Measurements from ENCODE around the gene HTATIP2.
"Not testable (repeated sequence)": the region's sequence is repeated elsewhere in the genome, so short reads cannot be mapped to it uniquely, and the experiment has no call there.

The HTATIP2 gene

GRCh38 chr11:20355221-20356219 is 8.0 kb upstream of the HTATIP2 start:
- Histone ChIP-seq H3K36me3 (ENCODE audit: control insufficient read depth, insufficient read depth, low read length) (no peaks in the 10 kb centered on the region), H3K27me3 (ENCODE audit: control insufficient read depth, insufficient read depth, low read length) (no peaks in the 10 kb centered on the region), H3K9ac (ENCODE audit: low read length) (no peak overlapping the region), H3K9me3 (ENCODE audit: control insufficient read depth, low read length) (no peaks in the 10 kb centered on the region), H3K4me1 (ENCODE audit: control insufficient read depth, insufficient read depth, low read length) (peaks cover 5% of the 10 kb centered on the region), H3K4me3 (ENCODE audit: low read length) (no peak overlapping the region)

GRCh38 chr11:20357150-20357549 is 6.4 kb upstream of the HTATIP2 start:
- H3K9ac ChIP-seq (ENCODE audit: low read length), result no peak overlapping the region
- H3K27me3 ChIP-seq (ENCODE audit: control insufficient read depth, insufficient read depth, low read length), result no peaks in the 10 kb centered on the region
- peaks cover 6% of the 10 kb centered on the region for H3K4me1 ChIP-seq (ENCODE audit: control insufficient read depth, insufficient read depth, low read length)
- H3K36me3 ChIP-seq (ENCODE audit: control insufficient read depth, insufficient read depth, low read length), result no peaks in the 10 kb centered on the region
- H3K9me3 ChIP-seq (ENCODE audit: control insufficient read depth, low read length), result no peaks in the 10 kb centered on the region
- no peak overlapping the region for H3K4me3 ChIP-seq (ENCODE audit: low read length)

GRCh38 chr11:20360650-20361049 is 2.9 kb upstream of the HTATIP2 start:
- Histone ChIP-seq H3K9me3 (ENCODE audit: control insufficient read depth, low read length) (no peaks in the 10 kb centered on the region), H3K36me3 (ENCODE audit: control insufficient read depth, insufficient read depth, low read length) (no peaks in the 10 kb centered on the region), H3K27me3 (ENCODE audit: control insufficient read depth, insufficient read depth, low read length) (no peaks in the 10 kb centered on the region), H3K9ac (ENCODE audit: low read length) (no peak overlapping the region), H3K4me1 (ENCODE audit: control insufficient read depth, insufficient read depth, low read length) (peaks cover 10% of the 10 kb centered on the region), H3K4me3 (ENCODE audit: low read length) (no peak overlapping the region)

- peaks cover 24% of the 10 kb centered on the region for H3K4me1 ChIP-seq (ENCODE audit: control insufficient read depth, insufficient read depth, low read length)
These were observed 1.0 kb upstream of the HTATIP2 start for GRCh38 chr11:20362481-20362880.

GRCh38 chr11:20363149-20363499 is 390 bp upstream of the HTATIP2 start:
- peaks cover 24% of the 10 kb centered on the region for H3K4me1 ChIP-seq (ENCODE audit: control insufficient read depth, insufficient read depth, low read length)
- H3K9me3 ChIP-seq (ENCODE audit: control insufficient read depth, low read length), result no peaks in the 10 kb centered on the region
- H3K4me3 ChIP-seq (ENCODE audit: low read length), result peak overlapping the region; percentile 38
- no peaks in the 10 kb centered on the region for H3K36me3 ChIP-seq (ENCODE audit: control insufficient read depth, insufficient read depth, low read length)
- peak overlapping the region; percentile 88 for H3K9ac ChIP-seq (ENCODE audit: low read length)
- no peaks in the 10 kb centered on the region for H3K27me3 ChIP-seq (ENCODE audit: control insufficient read depth, insufficient read depth, low read length)

More at GRCh38 chr11:20362481-20362880, 1.0 kb upstream of the HTATIP2 start:
- Histone ChIP-seq H3K9ac (ENCODE audit: low read length) (no peak overlapping the region), H3K27me3 (ENCODE audit: control insufficient read depth, insufficient read depth, low read length) (no peaks in the 10 kb centered on the region), H3K36me3 (ENCODE audit: control insufficient read depth, insufficient read depth, low read length) (no peaks in the 10 kb centered on the region), H3K9me3 (ENCODE audit: control insufficient read depth, low read length) (no peaks in the 10 kb centered on the region), H3K4me3 (ENCODE audit: low read length) (no peak overlapping the region)

- Histone ChIP-seq H3K27me3 (ENCODE audit: control insufficient read depth, insufficient read depth, low read length) (no peaks in the 10 kb centered on the region), H3K9me3 (ENCODE audit: control insufficient read depth, low read length) (no peaks in the 10 kb centered on the region), H3K4me1 (ENCODE audit: control insufficient read depth, insufficient read depth, low read length) (peaks cover 24% of the 10 kb centered on the region), H3K9ac (ENCODE audit: low read length) (peak overlapping the region; percentile 88), H3K4me3 (ENCODE audit: low read length) (peak overlapping the region; percentile 38), H3K36me3 (ENCODE audit: control insufficient read depth, insufficient read depth, low read length) (no peaks in the 10 kb centered on the region)
These were observed 853 bp downstream of the HTATIP2 start for GRCh38 chr11:20364341-20364792.

- not testable (repeated sequence) for H3K9ac ChIP-seq (ENCODE audit: low read length); H3K4me3 ChIP-seq (ENCODE audit: low read length); H3K9me3 ChIP-seq (ENCODE audit: control insufficient read depth, low read length); H3K36me3 ChIP-seq (ENCODE audit: control insufficient read depth, insufficient read depth, low read length); H3K27me3 ChIP-seq (ENCODE audit: control insufficient read depth, insufficient read depth, low read length)
- H3K4me1 ChIP-seq (ENCODE audit: control insufficient read depth, insufficient read depth, low read length), result peaks cover 19% of the 10 kb centered on the region
These were observed 2.0 kb downstream of the HTATIP2 start for GRCh38 chr11:20365465-20365864.

GRCh38 chr11:20367313-20367948 is 3.9 kb downstream of the HTATIP2 start:
- Histone ChIP-seq H3K27me3 (ENCODE audit: control insufficient read depth, insufficient read depth, low read length) (no peaks in the 10 kb centered on the region), H3K9ac (ENCODE audit: low read length) (peak overlapping the region; percentile 26), H3K9me3 (ENCODE audit: control insufficient read depth, low read length) (no peaks in the 10 kb centered on the region), H3K4me3 (ENCODE audit: low read length) (no peak overlapping the region), H3K36me3 (ENCODE audit: control insufficient read depth, insufficient read depth, low read length) (no peaks in the 10 kb centered on the region), H3K4me1 (ENCODE audit: control insufficient read depth, insufficient read depth, low read length) (peaks cover 18% of the 10 kb centered on the region)

- Histone ChIP-seq H3K9me3 (ENCODE audit: control insufficient read depth, low read length) (no peaks in the 10 kb centered on the region), H3K27me3 (ENCODE audit: control insufficient read depth, insufficient read depth, low read length) (no peaks in the 10 kb centered on the region), H3K4me3 (ENCODE audit: low read length) (no peak overlapping the region), H3K9ac (ENCODE audit: low read length) (no peak overlapping the region), H3K36me3 (ENCODE audit: control insufficient read depth, insufficient read depth, low read length) (no peaks in the 10 kb centered on the region), H3K4me1 (ENCODE audit: control insufficient read depth, insufficient read depth, low read length) (peaks cover 18% of the 10 kb centered on the region)
These were observed 4.9 kb downstream of the HTATIP2 start for GRCh38 chr11:20368438-20368837.

GRCh38 chr11:20369826-20370225 is 6.3 kb downstream of the HTATIP2 start:
- Histone ChIP-seq H3K36me3 (ENCODE audit: control insufficient read depth, insufficient read depth, low read length) (no peaks in the 10 kb centered on the region), H3K9ac (ENCODE audit: low read length) (no peak overlapping the region), H3K9me3 (ENCODE audit: control insufficient read depth, low read length) (no peaks in the 10 kb centered on the region)

GRCh38 chr11:20372081-20372626 is 8.6 kb downstream of the HTATIP2 start:
- Histone ChIP-seq H3K4me3 (ENCODE audit: low read length) (no peak overlapping the region), H3K36me3 (ENCODE audit: control insufficient read depth, insufficient read depth, low read length) (no peaks in the 10 kb centered on the region), H3K9me3 (ENCODE audit: control insufficient read depth, low read length) (no peaks in the 10 kb centered on the region), H3K4me1 (ENCODE audit: control insufficient read depth, insufficient read depth, low read length) (peaks cover 3% of the 10 kb centered on the region), H3K27me3 (ENCODE audit: control insufficient read depth, insufficient read depth, low read length) (no peaks in the 10 kb centered on the region), H3K9ac (ENCODE audit: low read length) (no peak overlapping the region)

More at GRCh38 chr11:20369826-20370225, 6.3 kb downstream of the HTATIP2 start:
- H3K4me1 ChIP-seq (ENCODE audit: control insufficient read depth, insufficient read depth, low read length), result peaks cover 14% of the 10 kb centered on the region
- no peak overlapping the region for H3K4me3 ChIP-seq (ENCODE audit: low read length)
- H3K27me3 ChIP-seq (ENCODE audit: control insufficient read depth, insufficient read depth, low read length), result no peaks in the 10 kb centered on the region

GRCh38 chr11:20373147-20373546 is 9.6 kb downstream of the HTATIP2 start:
- no peaks in the 10 kb centered on the region for H3K9me3 ChIP-seq (ENCODE audit: control insufficient read depth, low read length)
- H3K4me1 ChIP-seq (ENCODE audit: control insufficient read depth, insufficient read depth, low read length), result no peaks in the 10 kb centered on the region
- no peaks in the 10 kb centered on the region for H3K27me3 ChIP-seq (ENCODE audit: control insufficient read depth, insufficient read depth, low read length)
- H3K36me3 ChIP-seq (ENCODE audit: control insufficient read depth, insufficient read depth, low read length), result no peaks in the 10 kb centered on the region
- H3K9ac ChIP-seq (ENCODE audit: low read length), result no peak overlapping the region
- H3K4me3 ChIP-seq (ENCODE audit: low read length), result no peak overlapping the region
